ENCODE measurements around the gene GRK3.

GRK3 gene

GRCh38 chr22:25644122-25644521 is 79.6 kb downstream of the GRK3 start:
- Histone ChIP-seq H3K9me3 (ENCODE audit: low read length) (no peaks in the 10 kb centered on the region), H3K9me2 (ENCODE audit: low read depth, low read length) (no peaks in the 10 kb centered on the region), H4K20me1 (ENCODE audit: insufficient read depth, low read length) (no peaks in the 10 kb centered on the region), H3K4me2 (ENCODE audit: low read length) (no peak overlapping the region), H3K79me2 (ENCODE audit: insufficient read depth, low read length) (no peaks in the 10 kb centered on the region), H2AFZ (ENCODE audit: low read length) (no peak overlapping the region), H3K4me1 (ENCODE audit: insufficient read depth, low read length, severe bottlenecking) (no peaks in the 10 kb centered on the region), H3F3A (ENCODE audit: insufficient read depth, low read length) (no peaks in the 10 kb centered on the region), H3K36me3 (ENCODE audit: insufficient read depth, low read length) (no peaks in the 10 kb centered on the region), H3K9ac (ENCODE audit: low read length) (no peak overlapping the region), H3K27ac (ENCODE audit: low read depth, low read length, poor library complexity, severe bottlenecking) (no peak overlapping the region), H3K27me3 (ENCODE audit: insufficient read depth, low read length) (no peaks in the 10 kb centered on the region), H3K4me3 (ENCODE audit: low read depth, low read length, poor library complexity, severe bottlenecking) (no peak overlapping the region)
- no peak for TF ChIP-seq CTCF (IDR thresholded peaks at IDR 0.05; ENCODE audit: low read length)
- no peak for TF ChIP-seq EZH2 (IDR thresholded peaks at IDR 0.05; ENCODE audit: borderline replicate concordance, low read length)

- no peaks in the 10 kb centered on the region for H3F3A ChIP-seq (ENCODE audit: insufficient read depth, low read length)
Measured at GRCh38 chr22:25645266-25645665, 80.8 kb downstream of the GRK3 start.

GRCh38 chr22:25645964-25646363 is 81.5 kb downstream of the GRK3 start:
- Histone ChIP-seq H3K27me3 (ENCODE audit: insufficient read depth, low read length) (no peaks in the 10 kb centered on the region), H4K20me1 (ENCODE audit: insufficient read depth, low read length) (no peaks in the 10 kb centered on the region), H3K4me3 (ENCODE audit: low read depth, low read length, poor library complexity, severe bottlenecking) (no peak overlapping the region), H3K9me2 (ENCODE audit: low read depth, low read length) (no peaks in the 10 kb centered on the region), H3K4me1 (ENCODE audit: insufficient read depth, low read length, severe bottlenecking) (peaks cover 6% of the 10 kb centered on the region), H3K79me2 (ENCODE audit: insufficient read depth, low read length) (no peaks in the 10 kb centered on the region), H3K4me2 (ENCODE audit: low read length) (no peak overlapping the region), H3K9me3 (ENCODE audit: low read length) (no peaks in the 10 kb centered on the region), H2AFZ (ENCODE audit: low read length) (no peak overlapping the region), H3K27ac (ENCODE audit: low read depth, low read length, poor library complexity, severe bottlenecking) (no peak overlapping the region), H3K9ac (ENCODE audit: low read length) (no peak overlapping the region), H3F3A (ENCODE audit: insufficient read depth, low read length) (no peaks in the 10 kb centered on the region), H3K36me3 (ENCODE audit: insufficient read depth, low read length) (no peaks in the 10 kb centered on the region)
- TF ChIP-seq EZH2 (IDR thresholded peaks at IDR 0.05; ENCODE audit: borderline replicate concordance, low read length) (no peak), CTCF (IDR thresholded peaks at IDR 0.05; ENCODE audit: low read length) (no peak)

More at GRCh38 chr22:25645266-25645665, 80.8 kb downstream of the GRK3 start:
- H3K4me1 ChIP-seq (ENCODE audit: insufficient read depth, low read length, severe bottlenecking): no peaks in the 10 kb centered on the region
- H3K4me2 ChIP-seq (ENCODE audit: low read length): no peak overlapping the region
- H3K4me3 ChIP-seq (ENCODE audit: low read depth, low read length, poor library complexity, severe bottlenecking): no peak overlapping the region
- H3K79me2 ChIP-seq (ENCODE audit: insufficient read depth, low read length): no peaks in the 10 kb centered on the region
- no peak overlapping the region for H3K27ac ChIP-seq (ENCODE audit: low read depth, low read length, poor library complexity, severe bottlenecking)
- H3K27me3 ChIP-seq (ENCODE audit: insufficient read depth, low read length): no peaks in the 10 kb centered on the region
- no peaks in the 10 kb centered on the region for H3K9me2 ChIP-seq (ENCODE audit: low read depth, low read length)
- no peaks in the 10 kb centered on the region for H3K36me3 ChIP-seq (ENCODE audit: insufficient read depth, low read length)
- H3K9ac ChIP-seq (ENCODE audit: low read length): no peak overlapping the region
- no peak for TF ChIP-seq EZH2 (IDR thresholded peaks at IDR 0.05; ENCODE audit: borderline replicate concordance, low read length)
- TF ChIP-seq CTCF (IDR thresholded peaks at IDR 0.05; ENCODE audit: low read length): no peak
- H2AFZ ChIP-seq (ENCODE audit: low read length): no peak overlapping the region
- no peaks in the 10 kb centered on the region for H3K9me3 ChIP-seq (ENCODE audit: low read length)
- H4K20me1 ChIP-seq (ENCODE audit: insufficient read depth, low read length): no peaks in the 10 kb centered on the region
